Right hindlimb (tissue), 1 donor: ENCODE data around the gene OR1J4.
"Not testable (repeated sequence)": the region's sequence is repeated elsewhere in the genome, so short reads cannot be mapped to it uniquely, and the experiment has no call there.

ENCODE experiments used
- DNase-seq: peaks from one replicate; pipeline ENCODE4 v3.0.0-alpha.2; 2018

Gene OR1J4, protein sequence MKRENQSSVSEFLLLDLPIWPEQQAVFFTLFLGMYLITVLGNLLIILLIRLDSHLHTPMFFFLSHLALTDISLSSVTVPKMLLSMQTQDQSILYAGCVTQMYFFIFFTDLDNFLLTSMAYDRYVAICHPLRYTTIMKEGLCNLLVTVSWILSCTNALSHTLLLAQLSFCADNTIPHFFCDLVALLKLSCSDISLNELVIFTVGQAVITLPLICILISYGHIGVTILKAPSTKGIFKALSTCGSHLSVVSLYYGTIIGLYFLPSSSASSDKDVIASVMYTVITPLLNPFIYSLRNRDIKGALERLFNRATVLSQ

GRCh38 chr9:122518841-122519240, at the start of gene OR1J4:
Gene OR1J4, plus strand, starts transcription at chr9:122519141. Its CDS starts 0 bp downstream, at chr9:122519141.
- no peak for DNase-seq

DNA sequence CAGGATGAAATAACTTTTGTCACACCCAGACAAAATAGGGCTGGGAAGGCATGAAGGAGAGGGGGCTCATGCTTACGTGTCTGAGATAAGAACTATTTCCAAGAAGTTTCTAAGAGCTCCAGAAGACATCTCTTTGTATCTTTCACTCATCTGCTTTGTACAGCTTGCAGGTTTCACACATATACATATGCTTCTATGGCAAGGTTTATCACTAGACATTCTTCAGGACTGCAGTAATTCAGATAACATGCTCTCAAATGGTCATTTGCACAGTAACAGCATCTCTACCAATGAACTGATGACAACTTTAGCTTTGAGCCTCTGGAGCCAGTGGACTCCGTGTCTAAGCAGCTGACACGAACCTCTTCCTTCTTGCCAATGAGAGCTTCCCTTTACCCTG, 44.4 kb upstream of the OR1J4 start:
- DNase-seq, result no peak

DNA sequence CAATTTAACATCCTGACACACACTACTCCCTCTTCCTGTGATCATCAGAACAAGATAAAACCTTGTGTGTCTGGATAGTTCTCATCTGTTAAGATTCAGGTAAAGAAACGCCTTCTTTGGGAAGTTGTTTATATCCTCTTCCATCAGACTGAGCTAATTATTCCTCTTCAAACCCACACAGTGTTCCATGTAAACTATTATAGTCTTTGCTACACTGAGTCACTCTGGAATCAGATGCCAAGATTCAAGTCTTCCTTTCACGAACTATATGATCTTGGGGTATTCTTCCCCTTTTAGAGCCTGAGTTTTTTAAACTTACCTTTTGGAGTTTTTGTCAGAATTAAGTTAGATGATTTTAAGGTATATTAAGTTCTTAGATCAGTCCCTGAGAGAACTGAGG, 43.2 kb upstream of the OR1J4 start:
- DNase-seq, result no peak

DNA sequence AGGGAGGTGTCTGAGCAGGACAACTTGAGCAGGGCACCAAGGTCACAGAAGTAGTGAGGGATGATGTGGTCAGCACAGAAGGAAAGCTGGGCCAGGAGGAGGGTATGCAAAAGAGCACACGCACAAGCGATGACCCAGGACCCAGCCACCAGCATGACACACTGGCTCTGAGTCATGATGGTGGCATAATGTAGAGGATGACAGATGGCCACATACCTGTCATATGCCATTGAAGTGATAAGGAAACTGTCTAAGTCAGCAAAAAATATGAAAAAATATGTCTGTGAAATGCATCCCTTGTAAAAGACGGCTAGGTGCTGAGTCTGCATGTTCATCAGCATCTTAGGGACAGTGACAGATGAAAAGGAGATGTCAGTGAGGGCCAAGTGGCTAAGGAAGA, 41.6 kb upstream of the OR1J4 start:
- no peak for DNase-seq

DNA sequence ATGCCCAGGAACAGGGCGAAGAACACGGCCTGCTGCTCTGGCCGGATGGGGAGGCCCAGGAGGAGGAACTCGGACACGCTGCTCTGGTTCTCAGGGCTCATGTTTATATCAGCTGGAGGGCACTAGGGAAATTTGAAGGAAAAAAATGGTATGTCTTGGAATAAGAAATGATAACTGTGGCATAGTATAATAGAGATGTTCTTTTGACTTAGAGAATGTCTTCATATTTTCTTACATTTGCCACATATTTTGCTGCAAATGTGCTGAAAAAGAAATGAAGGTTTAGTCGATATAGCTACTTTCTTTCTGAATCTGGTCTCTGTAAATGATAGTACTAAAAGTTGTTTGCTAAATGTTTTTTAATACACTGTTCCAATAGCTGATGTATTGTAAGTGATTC, 41.1 kb upstream of the OR1J4 start, which contains the start of gene OR1J1:
OR1J1 (minus strand) TSS at position 101 of the 400 bp plus-strand sequence; CDS start at position 101, 0 bp downstream.
- DNase-seq, result no peak

- no peak for DNase-seq
Observed at GRCh38 chr9:122479062-122479461, 39.9 kb upstream of the OR1J4 start.

GRCh38 chr9:122498883-122499288, 20.1 kb upstream of the OR1J4 start:
- DNase-seq, result no peak

DNA sequence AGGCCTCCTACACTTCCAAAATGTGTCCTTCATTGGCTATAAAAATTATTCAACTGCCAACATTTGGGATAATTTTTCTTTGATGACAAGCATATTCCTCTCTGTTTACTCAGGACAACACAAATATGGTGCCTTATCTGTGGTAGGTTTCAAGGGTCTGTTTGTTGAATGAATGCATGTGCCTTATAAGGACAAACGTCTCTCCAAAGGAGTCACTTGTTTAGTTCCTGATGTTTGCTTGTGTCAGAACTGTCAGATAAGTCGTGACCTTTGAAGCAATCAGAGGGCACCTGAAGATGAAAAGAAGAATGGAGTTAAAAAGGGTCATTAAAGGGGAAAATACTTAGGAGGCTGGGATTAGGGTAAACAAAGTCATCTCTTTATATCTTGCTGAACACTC, 12.0 kb upstream of the OR1J4 start:
- no peak for DNase-seq

GRCh38 chr9:122510502-122510901, 8.4 kb upstream of the OR1J4 start, which contains the start of gene OR1J2:
Gene OR1J2, plus strand, starts transcription at chr9:122510802. Its CDS starts 0 bp downstream, at chr9:122510802.
- no peak for DNase-seq

- no peak for DNase-seq
Observed at GRCh38 chr9:122518226-122518625, 715 bp upstream of the OR1J4 start.

GRCh38 chr9:122519376-122519775, 435 bp downstream of the OR1J4 start:
- DNase-seq, result no peak

GRCh38 chr9:122526602-122527001, 7.7 kb downstream of the OR1J4 start:
- DNase-seq, result no peak

DNA sequence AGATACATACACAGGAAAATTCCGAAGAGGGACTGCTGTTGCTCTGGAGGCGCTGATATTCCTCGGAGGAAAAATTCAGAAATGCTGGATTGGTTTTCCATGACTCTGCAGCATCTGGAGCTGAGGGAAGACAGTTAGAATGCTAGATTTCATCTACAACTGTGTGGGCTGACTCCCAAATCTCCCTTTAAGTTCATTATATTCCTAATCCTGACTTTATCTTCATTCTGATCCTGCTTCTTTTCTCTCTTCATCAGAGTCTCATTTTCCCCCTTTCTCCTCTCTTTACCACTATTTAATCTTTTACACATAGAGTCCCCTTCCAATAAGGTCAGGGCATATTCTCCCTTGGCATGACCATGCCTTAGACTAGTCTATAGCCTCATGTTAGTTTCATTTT, 8.3 kb downstream of the OR1J4 start, which contains the start of gene OR1N1:
OR1N1 (minus strand) TSS at position 101 of the 400 bp plus-strand sequence; CDS start at position 101, 0 bp downstream.
- no peak for DNase-seq

DNA sequence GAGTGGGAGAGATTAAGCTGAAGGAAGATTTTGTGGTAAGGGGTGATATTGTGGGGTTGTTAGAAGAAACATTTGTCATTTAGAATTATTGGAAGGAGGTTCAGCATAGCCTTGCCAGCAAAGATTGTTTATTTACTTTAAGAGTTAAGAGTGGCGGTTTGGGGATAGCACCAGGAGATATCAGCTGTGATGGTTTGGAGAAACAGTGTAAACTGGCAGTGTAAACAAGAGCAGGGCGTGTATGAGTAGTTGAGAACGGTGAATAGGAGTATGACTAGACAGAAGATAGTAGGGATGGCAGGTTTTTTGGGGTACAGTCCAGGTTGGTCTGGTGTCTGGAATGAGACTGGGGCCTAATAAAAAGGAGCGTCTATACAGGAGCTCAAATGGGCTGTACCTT, 12.2 kb downstream of the OR1J4 start:
- DNase-seq, result not testable (repeated sequence)

- no peak for DNase-seq
Observed at GRCh38 chr9:122536134-122536533, 17.2 kb downstream of the OR1J4 start.

DNA sequence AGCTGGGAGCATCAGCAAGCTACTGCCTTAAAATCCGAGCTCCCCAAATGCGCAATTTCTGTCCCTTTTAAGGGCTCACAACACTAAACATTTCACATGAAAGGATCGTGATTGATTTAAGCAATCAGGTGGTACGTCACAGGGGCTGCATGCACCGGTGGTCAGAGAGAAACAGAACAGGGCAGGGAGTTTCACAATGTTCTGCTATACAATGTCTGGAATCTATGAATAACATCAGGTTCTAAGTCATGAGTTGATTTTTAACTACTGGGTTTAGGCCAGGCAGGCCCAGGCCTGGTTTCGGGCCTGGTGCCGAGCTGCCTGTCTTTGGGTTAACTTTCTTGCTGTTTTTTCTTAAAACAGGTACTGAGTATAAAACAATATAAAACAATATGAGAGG, 18.1 kb downstream of the OR1J4 start:
- DNase-seq, result not testable (repeated sequence)

GRCh38 chr9:122538757-122539156, 19.8 kb downstream of the OR1J4 start:
- DNase-seq, result no peak

DNA sequence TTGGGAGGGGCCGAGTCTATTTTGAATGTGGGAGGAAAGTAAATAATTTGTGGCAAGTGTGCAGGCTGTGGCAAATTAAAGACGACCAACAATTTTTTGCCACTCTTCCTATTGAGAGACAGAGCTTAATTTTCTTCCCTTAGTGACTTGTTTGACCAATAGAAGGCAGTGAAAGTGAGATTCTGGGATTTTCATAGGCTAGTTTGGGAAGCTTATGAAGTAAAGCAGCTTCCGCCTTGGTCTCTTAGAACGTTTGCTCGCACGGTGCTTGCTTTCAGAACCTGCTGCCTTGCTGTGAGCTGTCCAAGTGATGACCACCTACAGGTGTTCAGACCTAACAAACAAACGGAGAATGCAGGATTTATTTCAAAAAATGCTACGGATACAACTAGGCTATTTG, 27.3 kb downstream of the OR1J4 start:
- no peak for DNase-seq

- DNase-seq, result no peak
Observed at GRCh38 chr9:122551371-122551770, 32.4 kb downstream of the OR1J4 start.

DNA sequence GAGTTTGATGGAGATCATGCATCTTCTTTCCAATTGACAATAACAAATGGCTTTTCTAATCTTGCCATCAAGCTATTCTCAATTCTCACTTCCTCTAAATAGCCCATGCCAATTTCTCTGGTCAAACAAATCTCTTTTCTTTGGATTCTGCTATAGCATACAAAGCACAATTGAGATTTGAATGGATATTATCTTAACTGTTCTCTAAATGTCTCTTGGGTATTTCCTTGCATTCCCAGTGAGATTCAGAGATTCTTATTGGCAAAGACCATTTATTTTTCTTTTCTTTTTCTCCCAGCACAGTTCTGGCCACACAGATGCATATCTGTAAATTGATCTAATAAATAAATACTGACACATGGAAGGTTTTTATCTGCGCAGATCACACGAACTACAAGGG, 33.9 kb downstream of the OR1J4 start, which contains the start of gene OR1N2:
OR1N2 (plus strand) TSS at position 301 of the 400 bp plus-strand sequence. CDS start 100 bp downstream, outside the sequence.
- no peak for DNase-seq

DNA sequence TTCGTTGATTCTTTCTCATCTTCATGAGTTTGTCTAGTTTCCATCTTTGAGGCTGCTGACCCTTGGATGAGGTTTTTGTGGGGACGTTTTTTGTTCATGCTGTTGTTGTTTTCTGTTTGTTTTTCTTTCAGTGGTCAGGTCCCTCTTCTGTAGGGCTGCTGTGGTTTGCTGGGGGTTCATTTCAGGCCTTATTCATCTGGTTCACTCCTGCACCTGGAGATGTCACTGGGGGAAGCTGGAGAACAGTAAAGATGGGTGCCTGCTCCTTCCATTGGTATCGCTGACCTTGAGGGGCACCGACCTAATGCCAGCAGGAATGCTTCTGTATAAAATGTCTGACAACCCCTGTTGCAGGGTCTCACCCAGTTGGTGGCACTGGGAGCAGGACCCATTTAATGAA, 42.5 kb downstream of the OR1J4 start:
- no peak for DNase-seq

DNA sequence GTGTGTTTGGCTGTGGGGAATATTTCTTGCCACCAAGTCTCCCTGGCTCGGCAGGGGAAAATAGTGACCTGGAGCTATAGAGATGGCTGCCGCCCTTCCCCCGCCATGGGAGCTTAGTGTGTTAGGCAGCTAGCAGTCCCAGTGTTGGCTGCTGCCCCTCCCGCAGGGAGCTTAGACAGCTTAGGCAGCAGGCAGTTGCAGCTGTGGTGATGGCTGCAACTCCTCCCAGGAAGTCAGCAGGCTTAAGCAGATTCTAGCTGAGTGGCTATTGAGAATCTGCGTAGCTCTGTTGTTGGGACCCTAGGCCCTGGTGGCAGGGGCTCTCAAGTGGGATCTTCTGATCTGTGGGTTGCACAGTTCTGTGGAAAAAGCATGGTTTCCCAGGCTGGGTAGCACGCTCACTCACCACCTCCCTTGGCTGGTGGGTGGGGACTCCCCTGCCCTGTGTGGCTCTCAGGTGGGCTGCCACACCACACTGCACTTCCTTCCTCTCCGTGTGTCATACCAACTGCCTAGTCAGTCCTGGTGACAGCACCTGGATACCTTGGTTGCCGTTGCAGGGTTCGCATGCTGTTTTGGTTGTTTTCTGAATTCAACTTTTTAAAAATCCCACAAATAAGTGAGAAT, 43.3 kb downstream of the OR1J4 start:
- DNase-seq, result no peak

GRCh38 chr9:122567901-122568300, 49.0 kb downstream of the OR1J4 start:
- DNase-seq, result no peak
